HG02798 (cell line): Measurements from ENCODE around the gene PDGFC.
A peak's percentile ranks its signal among the peaks of the same experiment; 100 is the strongest.

Experiments used
- ATAC-seq: cut with Tn5 transposase; IDR thresholded peaks from one replicate; pipeline ENCODE4 v1.9.1; 2021; ENCODE audit warnings: mild to moderate bottlenecking; ENCODE audit not compliant: unreplicated experiment, poor library complexity

The PDGFC gene

GRCh38 chr4:156858071-156858470 is 113.5 kb downstream of the PDGFC start:
- no peak for ATAC-seq

GRCh38 chr4:156838761-156839160 is 132.8 kb downstream of the PDGFC start:
- ATAC-seq: no peak

GRCh38 chr4:156837625-156838345 is 133.8 kb downstream of the PDGFC start:
- no peak for ATAC-seq

- no peak for ATAC-seq
These were observed 138.7 kb downstream of the PDGFC start for GRCh38 chr4:156832886-156833285.

GRCh38 chr4:156830351-156830750 is 141.2 kb downstream of the PDGFC start:
- ATAC-seq: no peak

GRCh38 chr4:156829201-156829873 is 142.3 kb downstream of the PDGFC start:
- ATAC-seq: no peak

GRCh38 chr4:156827519-156827918 is 144.1 kb downstream of the PDGFC start:
- ATAC-seq: no peak

- no peak for ATAC-seq
These were observed 146.5 kb downstream of the PDGFC start for GRCh38 chr4:156825074-156825473.

- ATAC-seq: no peak
These were observed 147.0 kb downstream of the PDGFC start for GRCh38 chr4:156824451-156825060.

- ATAC-seq: no peak
These were observed 150.7 kb downstream of the PDGFC start for GRCh38 chr4:156820931-156821330.

- no peak for ATAC-seq
These were observed 155.2 kb downstream of the PDGFC start for GRCh38 chr4:156816360-156816755.

- no peak for ATAC-seq
These were observed 155.8 kb downstream of the PDGFC start for GRCh38 chr4:156815717-156816359.

- ATAC-seq: no peak
These were observed 159.6 kb downstream of the PDGFC start for GRCh38 chr4:156811963-156812362.

- no peak for ATAC-seq
These were observed 160.3 kb downstream of the PDGFC start for GRCh38 chr4:156811286-156811685.

GRCh38 chr4:156805696-156806095 is 165.9 kb downstream of the PDGFC start:
- no peak for ATAC-seq

GRCh38 chr4:156803056-156803455 is 168.5 kb downstream of the PDGFC start:
- ATAC-seq: no peak

- peak; percentile 43 for ATAC-seq
These were observed 171.1 kb downstream of the PDGFC start for GRCh38 chr4:156800463-156800862.

GRCh38 chr4:156799121-156799589 is 172.4 kb downstream of the PDGFC start:
- ATAC-seq: peak; percentile 55

GRCh38 chr4:156798438-156798837 is 173.2 kb downstream of the PDGFC start:
- ATAC-seq: no peak

GRCh38 chr4:156797206-156797605 is 174.4 kb downstream of the PDGFC start:
- ATAC-seq: no peak

GRCh38 chr4:156795727-156796126 is 175.9 kb downstream of the PDGFC start:
- ATAC-seq: no peak
